Keratinocyte (primary cell): ENCODE results near the gene SKI. TPM values are rescaled to one million over a fixed set of nuclear protein-coding genes. Genes with fewer than 3 reads are reported as not detected.

Experiments used
- DNase-seq: peaks from one replicate; pipeline ENCODE4 v3.0.0-alpha.2; 2011; ENCODE audit warnings: low read depth, missing footprints, low spot score
- FAIRE-seq: peaks from 2 replicates; lab custom pipeline; 2011; peaks lifted over from hg19 to GRCh38; lab: Jason Lieb, UNC
- H2AFZ ChIP-seq: 2 replicates; pipeline ENCODE4 v1.6.0; 2012; ENCODE audit warnings: low read length, control low read depth, inconsistent platforms; ENCODE audit not compliant: control insufficient read depth
- H3K27ac ChIP-seq: 2 replicates; pipeline ENCODE4 v1.5.1; 2011; ENCODE audit warnings: low read length; ENCODE audit not compliant: control insufficient read depth, insufficient read depth
- H3K27me3 ChIP-seq: 3 replicates; pipeline ENCODE4 v1.6.0; 2011; ENCODE audit warnings: low read length; ENCODE audit not compliant: control insufficient read depth, insufficient read depth; ENCODE audit errors: extremely low read depth
- H3K36me3 ChIP-seq, 2 experiments: 2 replicates in 1 of 2; 3 replicates in 1 of 2; pipeline ENCODE4 v1.5.1; 2011; ENCODE audit warnings: low read length in 2 of 2, mild to moderate bottlenecking in 1 of 2; ENCODE audit not compliant: control insufficient read depth in 2 of 2, insufficient read depth in 2 of 2; ENCODE audit errors: extremely low read depth in 1 of 2
- H3K4me1 ChIP-seq: 3 replicates; pipeline ENCODE4 v1.5.1; 2011; ENCODE audit warnings: low read length; ENCODE audit not compliant: control insufficient read depth, insufficient read depth; ENCODE audit errors: extremely low read depth
- H3K4me2 ChIP-seq: 3 replicates; pipeline ENCODE4 v1.6.0; 2011; ENCODE audit warnings: low read depth, low read length; ENCODE audit not compliant: control insufficient read depth, insufficient read depth; ENCODE audit errors: extremely low read depth
- H3K4me3 ChIP-seq, 3 experiments: fragments of 200-600 bp in 1 of 3; sonication (generic) in 1 of 3; 2 replicates in 2 of 3; 3 replicates in 1 of 3; pipeline ENCODE4 v1.5.1; 2011 to 2016; ENCODE audit warnings: low read length in 3 of 3, mild to moderate bottlenecking in 3 of 3, control low read depth in 2 of 3, inconsistent platforms in 1 of 3, low read depth in 1 of 3, mixed read lengths in 1 of 3, mixed run types in 1 of 3, moderate library complexity in 1 of 3; ENCODE audit not compliant: control insufficient read depth in 2 of 3, insufficient read depth in 2 of 3; ENCODE audit errors: extremely low read depth in 1 of 3
- H3K79me2 ChIP-seq: 2 replicates; pipeline ENCODE4 v1.6.0; 2012; ENCODE audit warnings: low read length; ENCODE audit not compliant: control insufficient read depth, insufficient read depth
- H3K9ac ChIP-seq: 3 replicates; pipeline ENCODE4 v1.6.0; 2011; ENCODE audit warnings: low read length; ENCODE audit not compliant: control insufficient read depth, insufficient read depth; ENCODE audit errors: extremely low read depth
- H3K9me1 ChIP-seq: 3 replicates; pipeline ENCODE4 v1.6.0; 2011; ENCODE audit warnings: low read length; ENCODE audit not compliant: control insufficient read depth, insufficient read depth; ENCODE audit errors: extremely low read depth
- H3K9me3 ChIP-seq: 2 replicates; pipeline ENCODE4 v1.5.1; 2012; ENCODE audit warnings: low read depth, low read length; ENCODE audit not compliant: control insufficient read depth
- H4K20me1 ChIP-seq: 3 replicates; pipeline ENCODE4 v1.6.0; 2011; ENCODE audit warnings: low read length; ENCODE audit not compliant: control insufficient read depth, insufficient read depth; ENCODE audit errors: extremely low read depth
- CTCF ChIP-seq, 3 experiments: IDR thresholded peaks in 1 of 3; conservative IDR thresholded peaks in 1 of 3; optimal IDR thresholded peaks in 1 of 3; 2 replicates in 2 of 3; 3 replicates in 1 of 3; pipeline versions ENCODE3 to v1.5.1; 2011; ENCODE audit warnings: low read length in 3 of 3, mild to moderate bottlenecking in 3 of 3, moderate library complexity in 2 of 3, control low read depth in 1 of 3, inconsistent platforms in 1 of 3; ENCODE audit not compliant: insufficient read depth in 2 of 3; ENCODE audit errors: extremely low read depth in 1 of 3
- EZH2 ChIP-seq: IDR thresholded peaks from one replicate; pipeline ENCODE4 v1.6.1; 2012; ENCODE audit warnings: inconsistent platforms, mild to moderate bottlenecking, low read length, moderate library complexity
- dilution Hi-C: fragments of 300-500 bp; cut with MboI; formaldehyde crosslinking; loops from one replicate; pipeline ENCODE4 v1.7.0; 2020; ENCODE audit warnings: low sequenced_read_pairs; ENCODE audit not compliant: extremely low pct_ligation_motif_present
- polyA plus RNA-seq, 5 experiments: library from polyadenylated mRNA; depleted of rRNA in 3 of 5; stranded (reverse) in 3 of 5; stranded (forward) in 1 of 5; unstranded in 1 of 5; fragments of >200 nt; gene quantifications; 1 replicate in 1 of 5; 2 replicates in 3 of 5; 3 replicates in 1 of 5; pipeline versions ENCODE4 v1.2.1 to v1.2.3, GENCODE V29; 2011 to 2012; ENCODE audit warnings: missing spikeins in 2 of 5, low read depth in 1 of 5, low replicate concordance in 1 of 5

The SKI gene
- polyA plus RNA-seq, 1 donor (not counting 4 experiments of a cell fraction or from before 2014, with no cell fraction given): 4.8 TPM

- H3K9ac ChIP-seq: no peak overlapping the region
- H4K20me1 ChIP-seq: no peaks in the 10 kb centered on the region
- H3K27me3 ChIP-seq: no peaks in the 10 kb centered on the region
- no peak overlapping the region for H3K4me2 ChIP-seq
- no peaks in the 10 kb centered on the region for H3K36me3 ChIP-seq
- FAIRE-seq: no peak
- H2AFZ ChIP-seq: no peak overlapping the region
- TF ChIP-seq CTCF (optimal IDR thresholded peaks at IDR 0.05 in 1 of 3, IDR thresholded peaks at IDR 0.05 in 1 of 3, conservative IDR thresholded peaks at IDR 0.05 in 1 of 3; ENCODE audit: extremely low read depth in 1 of 3, insufficient read depth in 2 of 3, low read length in 3 of 3) (no peak), EZH2 (no peak)
- H3K79me2 ChIP-seq: no peaks in the 10 kb centered on the region
- DNase-seq: no peak
- H3K9me3 ChIP-seq: no peaks in the 10 kb centered on the region
- no peaks in the 10 kb centered on the region for H3K9me1 ChIP-seq
- H3K27ac ChIP-seq: no peak overlapping the region
- peaks cover 33% of the 10 kb centered on the region for H3K4me1 ChIP-seq
- dilution Hi-C loops: no loop called here
- H3K4me3 ChIP-seq: no peak overlapping the region
Observed at GRCh38 chr1:2214541-2215241, 13.4 kb upstream of the SKI start.

GRCh38 chr1:2215329-2215728 lies 12.8 kb upstream of the SKI start:
- Histone ChIP-seq H3K4me1 (peaks cover 30% of the 10 kb centered on the region), H3K9ac (no peak overlapping the region), H3K9me3 (no peaks in the 10 kb centered on the region), H3K9me1 (no peaks in the 10 kb centered on the region), H4K20me1 (no peaks in the 10 kb centered on the region), H3K27me3 (no peaks in the 10 kb centered on the region), H3K79me2 (no peaks in the 10 kb centered on the region), H3K4me3 (no peak overlapping the region), H3K36me3 (no peaks in the 10 kb centered on the region), H3K27ac (no peak overlapping the region), H2AFZ (no peak overlapping the region), H3K4me2 (no peak overlapping the region)
- no peak for FAIRE-seq
- dilution Hi-C loops: no loop called here
- no peak for DNase-seq
- TF ChIP-seq EZH2: no peak
- no peak for TF ChIP-seq CTCF (optimal IDR thresholded peaks at IDR 0.05 in 1 of 3, IDR thresholded peaks at IDR 0.05 in 1 of 3, conservative IDR thresholded peaks at IDR 0.05 in 1 of 3; ENCODE audit: extremely low read depth in 1 of 3, insufficient read depth in 2 of 3, low read length in 3 of 3)
